ENCODE data around the gene LIMD2. TPM values are rescaled to one million over a fixed set of nuclear protein-coding genes. Genes with fewer than 3 reads are reported as not detected.

Gene LIMD2
- polyA plus RNA-seq, 3 donors = 10.4 to 18.8 (median 14.2) TPM

GRCh38 chr17:63688396-63689020 is 11.4 kb downstream of the LIMD2 start:
- no peak overlapping the region for H3K27ac ChIP-seq (ENCODE audit: low read depth, low read length)
- WGBS, 3 donors = 78 to 84% (median 81%) methylated on average over 12 of the region's 12 CpGs

DNA sequence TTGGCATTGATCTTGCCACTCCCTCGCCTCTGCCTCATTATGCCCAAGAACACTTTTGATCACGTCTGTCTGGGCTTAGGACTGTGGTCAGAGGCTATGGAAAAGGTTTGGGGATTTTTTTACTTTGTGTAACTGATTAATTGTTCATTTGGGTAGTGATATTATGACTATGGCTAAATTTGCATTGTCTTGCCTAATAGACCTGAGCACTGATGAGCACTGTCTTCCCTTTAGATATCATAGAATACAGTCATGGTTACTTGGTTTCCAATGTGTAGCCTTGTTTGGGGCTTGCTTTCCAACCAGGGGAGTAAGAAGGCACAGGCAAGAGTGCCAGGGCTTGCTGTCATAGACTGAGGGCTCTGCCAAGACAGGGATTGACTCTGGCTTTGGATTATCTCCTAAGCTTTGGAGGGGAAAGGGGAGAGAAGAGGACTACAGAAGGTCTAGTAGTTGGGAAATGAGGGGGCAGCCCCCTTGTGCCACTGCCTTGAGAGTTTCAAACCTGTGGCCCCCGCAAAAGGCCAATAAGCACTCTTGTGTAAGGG is 13.7 kb downstream of the LIMD2 start:
- H3K27ac ChIP-seq (ENCODE audit: low read depth, low read length) = no peak overlapping the region
- 90 to 96% (median 96%) methylated on average over 3 of the region's 3 CpGs for WGBS, 3 donors

GRCh38 chr17:63685578-63685977 is 14.3 kb downstream of the LIMD2 start:
- WGBS, 3 donors = 87 to 96% (median 90%) methylated on average over 3 of the region's 3 CpGs
- H3K27ac ChIP-seq (ENCODE audit: low read depth, low read length) = no peak overlapping the region

DNA sequence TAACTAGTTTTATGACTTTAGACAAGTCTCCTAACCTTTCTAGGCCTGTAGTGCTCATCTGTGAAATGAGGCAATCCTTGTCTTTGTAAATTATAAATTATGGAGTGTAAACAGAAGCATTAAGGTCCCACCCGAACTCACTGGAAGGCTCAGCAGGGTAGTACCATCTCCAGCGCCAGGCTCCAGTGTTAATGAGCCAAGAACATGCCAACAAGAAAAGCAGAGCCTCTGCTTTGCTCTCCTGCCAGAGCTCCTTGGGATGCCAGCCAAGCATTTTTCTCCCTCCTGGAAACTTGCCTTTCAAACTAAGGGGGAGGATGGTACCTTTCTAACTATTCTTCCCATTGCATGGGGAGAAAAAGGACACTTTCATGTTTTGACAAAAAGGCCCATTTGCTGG is 14.9 kb downstream of the LIMD2 start:
- 42 to 64% (median 55%) methylated on average over 2 of the region's 2 CpGs for WGBS, 3 donors
- no peak overlapping the region for H3K27ac ChIP-seq (ENCODE audit: low read depth, low read length)

GRCh38 chr17:63682981-63683380 is 16.9 kb downstream of the LIMD2 start:
- no peak overlapping the region for H3K27ac ChIP-seq (ENCODE audit: low read depth, low read length)

DNA sequence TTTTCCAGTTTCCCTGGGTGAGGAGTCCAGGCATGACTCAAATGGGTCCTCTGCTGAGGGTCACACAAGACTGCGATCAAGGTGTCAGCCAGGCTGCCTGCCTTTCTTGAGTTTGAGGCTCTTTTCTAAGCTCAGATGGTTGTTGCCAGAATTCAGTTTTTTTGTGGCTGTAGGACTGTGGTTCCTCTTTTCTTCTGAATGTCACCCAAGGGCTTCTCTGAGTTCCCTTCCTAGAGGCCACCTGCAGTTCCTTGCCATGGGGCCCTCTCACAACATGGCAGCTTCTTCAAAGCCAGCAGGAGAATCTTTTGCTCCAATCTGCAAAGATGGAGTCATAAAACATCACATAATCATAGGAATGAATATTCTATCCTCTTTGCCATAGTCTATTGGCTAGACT is 17.5 kb downstream of the LIMD2 start:
- WGBS, 3 donors = 93 to 100% (median 100%) methylated on average over 1 of the region's 1 CpG
- H3K27ac ChIP-seq (ENCODE audit: low read depth, low read length) = no peak overlapping the region

GRCh38 chr17:63681530-63681929 is 18.4 kb downstream of the LIMD2 start:
- 78 to 81% (median 80%) methylated on average over 8 of the region's 8 CpGs for WGBS, 3 donors
- H3K27ac ChIP-seq (ENCODE audit: low read depth, low read length) = no peak overlapping the region

- H3K27ac ChIP-seq (ENCODE audit: low read depth, low read length) = no peak overlapping the region
- WGBS, 3 donors = 92 to 96% (median 94%) methylated on average over 1 of the region's 1 CpG
These were observed 19.2 kb downstream of the LIMD2 start for GRCh38 chr17:63680700-63681099.

DNA sequence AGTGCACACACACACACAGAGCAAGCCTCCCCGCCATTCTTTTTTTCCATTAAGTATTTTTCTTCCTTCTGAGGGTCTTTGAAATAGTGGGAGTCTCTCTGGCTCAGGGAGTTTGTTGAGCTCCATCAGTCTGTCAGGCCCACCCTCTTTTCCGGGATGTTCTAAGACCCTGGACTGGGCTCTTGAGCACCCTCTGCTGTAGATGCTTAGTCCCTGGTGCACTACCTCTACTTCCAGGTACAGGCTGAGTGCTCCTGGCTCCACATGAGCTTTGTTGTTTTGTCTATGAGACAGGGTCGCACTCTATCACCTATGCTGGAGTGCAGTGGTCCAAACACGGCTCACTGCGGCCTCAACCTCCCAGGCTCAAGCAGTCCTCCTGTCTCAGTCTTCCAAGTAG is 20.7 kb downstream of the LIMD2 start:
- no peak overlapping the region for H3K27ac ChIP-seq (ENCODE audit: low read depth, low read length)
- WGBS, 3 donors = 93 to 96% (median 95%) methylated on average over 5 of the region's 5 CpGs

DNA sequence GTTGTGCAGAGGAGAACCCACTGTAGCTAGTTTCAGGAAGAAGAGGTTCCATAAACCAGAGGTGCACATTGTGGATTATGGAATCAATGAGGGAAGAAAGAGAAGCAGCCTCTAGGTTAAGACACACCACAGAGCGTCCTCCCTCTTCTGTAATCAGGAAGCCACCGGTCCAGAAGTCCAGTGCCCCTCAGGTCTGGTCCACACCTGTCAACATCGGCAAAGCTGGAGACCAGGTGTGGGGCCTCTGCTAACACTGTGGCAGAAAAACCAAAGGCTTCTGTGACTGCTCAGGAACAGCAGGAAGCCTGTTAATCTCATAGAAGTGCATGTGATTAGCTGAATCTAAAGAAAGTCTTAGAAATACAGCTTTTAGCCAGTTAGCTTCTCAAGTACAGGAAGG is 23.3 kb downstream of the LIMD2 start:
- 40 to 46% (median 41%) methylated on average over 3 of the region's 3 CpGs for WGBS, 3 donors
- H3K27ac ChIP-seq (ENCODE audit: low read depth, low read length) = no peak overlapping the region

DNA sequence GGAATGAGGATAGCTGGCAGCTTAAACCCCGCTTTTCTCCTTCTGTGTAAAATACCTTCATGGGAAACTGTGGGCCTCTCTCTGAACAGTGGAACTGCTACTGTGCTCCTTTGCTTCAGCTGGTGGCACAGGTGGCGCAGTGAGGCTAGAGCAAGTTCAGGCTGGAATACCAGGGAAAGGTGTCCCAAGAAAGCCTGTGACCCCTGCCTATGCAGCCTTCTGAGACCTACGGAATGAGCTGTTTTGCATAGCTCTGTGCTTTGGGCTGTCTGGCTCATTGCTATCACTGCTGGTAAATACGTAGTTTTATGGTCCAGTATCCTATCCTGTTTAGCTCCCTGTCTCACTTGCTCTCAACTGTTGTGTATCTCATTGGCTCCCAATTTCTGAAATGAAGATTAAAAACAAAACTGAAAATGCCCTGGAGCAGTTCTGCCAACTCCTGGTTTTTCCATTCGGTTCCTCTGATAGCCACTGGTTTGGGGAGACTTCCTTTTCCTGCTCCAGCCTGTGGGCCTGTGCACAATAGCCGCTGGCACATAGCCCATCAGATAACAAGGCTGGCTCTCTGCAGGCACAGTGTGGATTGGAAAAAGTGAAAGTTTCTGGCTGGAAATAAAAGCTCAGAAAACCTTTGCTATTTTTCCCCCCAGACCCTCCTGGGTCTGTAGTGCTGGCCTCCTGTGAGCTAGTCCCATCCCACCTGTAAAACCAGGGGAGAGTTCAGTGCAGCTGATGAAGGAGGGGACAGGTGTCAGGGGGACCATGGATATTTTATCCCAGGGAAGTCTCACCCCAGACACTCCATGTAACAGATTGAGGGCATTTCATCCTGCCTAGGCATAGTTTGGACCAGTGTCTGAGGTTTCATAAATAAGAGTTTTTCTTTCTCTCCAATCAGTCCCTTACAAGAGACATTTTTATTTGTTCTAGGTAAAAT is 24.0 kb downstream of the LIMD2 start:
- 28 to 35% (median 32%) methylated on average over 6 of the region's 6 CpGs for WGBS, 3 donors

GRCh38 chr17:63675231-63675606 is 24.7 kb downstream of the LIMD2 start:
- WGBS, 3 donors = 13 to 35% (median 14%) methylated on average over 4 of the region's 4 CpGs

More for the DNA sequence above, 24.0 kb downstream of the LIMD2 start:
- H3K27ac ChIP-seq (ENCODE audit: low read depth, low read length) = no peak overlapping the region

GRCh38 chr17:63672856-63673255 is 27.1 kb downstream of the LIMD2 start:
- WGBS, 3 donors = 96 to 98% (median 96%) methylated on average over 2 of the region's 2 CpGs
- H3K27ac ChIP-seq (ENCODE audit: low read depth, low read length) = no peak overlapping the region

More at GRCh38 chr17:63675231-63675606, 24.7 kb downstream of the LIMD2 start:
- H3K27ac ChIP-seq (ENCODE audit: low read depth, low read length) = no peak overlapping the region

- 19 to 73% (median 30%) methylated on average over 5 of the region's 5 CpGs for WGBS, 3 donors
- no peak overlapping the region for H3K27ac ChIP-seq (ENCODE audit: low read depth, low read length)
These were observed 34.3 kb downstream of the LIMD2 start for GRCh38 chr17:63665527-63666214.

DNA sequence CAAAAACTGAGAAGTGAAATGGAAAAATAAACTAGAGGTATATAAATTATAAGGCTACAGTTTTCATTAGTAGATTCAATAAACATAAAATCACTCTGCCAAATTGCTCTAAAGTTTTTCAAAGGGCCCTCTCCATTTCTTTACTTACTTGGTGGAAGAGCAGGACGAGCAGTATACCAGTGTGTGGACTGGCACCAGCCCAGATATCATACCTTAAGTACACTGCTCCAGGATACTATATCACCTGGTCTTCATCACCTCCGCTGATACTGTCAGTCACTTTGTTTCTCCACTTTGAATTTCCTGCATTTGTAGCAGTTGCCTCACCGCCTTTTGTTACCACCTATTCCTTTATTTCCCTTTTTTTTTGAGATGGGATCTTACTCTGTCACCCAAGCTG is 40.1 kb downstream of the LIMD2 start:
- WGBS, 3 donors = 82 to 85% (median 83%) methylated on average over 3 of the region's 3 CpGs
- H3K27ac ChIP-seq (ENCODE audit: low read depth, low read length) = no peak overlapping the region

DNA sequence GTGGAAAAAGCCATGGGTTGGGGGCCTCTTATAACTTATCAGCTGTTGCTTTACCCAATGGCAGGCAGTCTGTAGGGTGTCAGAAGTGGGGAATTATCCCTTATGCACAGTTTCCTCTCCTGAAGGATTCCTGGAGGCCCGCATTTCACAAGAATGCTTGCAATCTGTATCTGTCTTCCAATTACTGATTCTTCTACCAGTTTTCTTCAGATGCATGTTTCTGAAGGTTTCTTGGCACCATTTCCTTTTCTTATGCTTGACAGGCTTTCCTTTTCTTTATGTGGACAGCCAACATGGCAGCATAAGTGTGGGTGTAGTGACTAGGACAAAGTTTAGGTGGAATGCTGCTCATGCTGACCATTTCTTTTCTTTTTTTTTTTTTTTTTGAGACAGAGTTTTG is 41.6 kb downstream of the LIMD2 start:
- H3K27ac ChIP-seq (ENCODE audit: low read depth, low read length) = no peak overlapping the region
- 60 to 94% (median 81%) methylated on average over 1 of the region's 1 CpG for WGBS, 3 donors

DNA sequence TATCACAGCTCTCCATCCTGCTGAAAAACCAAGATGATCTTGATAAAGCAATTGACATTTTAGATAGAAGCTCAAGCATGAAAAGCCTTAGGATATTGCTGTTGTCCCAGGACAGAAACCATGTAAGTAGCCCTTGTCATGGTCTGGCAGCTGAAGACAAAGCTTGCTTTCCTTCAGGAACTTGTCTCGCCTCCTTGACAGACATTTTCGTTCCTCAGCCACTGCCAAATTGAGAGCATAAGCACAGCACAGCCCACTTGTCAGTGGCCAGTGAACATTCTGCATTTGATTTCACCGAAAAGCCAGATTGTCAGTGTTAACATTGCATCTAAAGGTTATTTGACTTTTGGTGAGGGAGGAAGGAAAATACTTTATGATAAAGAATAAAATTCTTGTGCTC is 42.1 kb downstream of the LIMD2 start:
- WGBS, 3 donors = 84 to 91% (median 90%) methylated on average over 3 of the region's 3 CpGs
- H3K27ac ChIP-seq (ENCODE audit: low read depth, low read length) = no peak overlapping the region

GRCh38 chr17:63653050-63653449 is 46.9 kb downstream of the LIMD2 start:
- H3K27ac ChIP-seq (ENCODE audit: low read depth, low read length) = no peak overlapping the region
- 17 to 49% (median 44%) methylated on average over 2 of the region's 2 CpGs for WGBS, 3 donors

DNA sequence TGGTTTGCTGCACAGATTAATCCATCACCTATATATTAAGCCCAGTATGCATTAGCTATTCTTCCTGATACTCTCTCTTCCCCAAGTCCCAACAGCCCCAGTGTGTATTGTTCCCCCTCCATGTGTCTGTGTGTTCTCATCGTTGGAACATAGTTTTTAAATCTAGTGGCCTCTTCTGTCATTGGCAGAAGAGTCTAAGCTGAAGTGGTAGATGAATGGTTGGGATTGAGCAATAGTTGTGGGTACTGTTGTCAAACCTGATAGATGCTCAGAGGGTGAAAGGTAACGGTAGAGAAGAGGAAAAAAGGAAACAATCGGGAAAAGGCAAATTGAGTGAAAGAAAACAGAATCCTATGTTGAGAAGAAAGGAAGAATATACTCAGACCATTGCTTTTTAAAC is 47.8 kb downstream of the LIMD2 start:
- 39 to 63% (median 42%) methylated on average over 3 of the region's 3 CpGs for WGBS, 3 donors
- H3K27ac ChIP-seq (ENCODE audit: low read depth, low read length) = no peak overlapping the region
